Keratinocyte (primary cell): ENCODE measurements around the gene TBCA. TPM values are rescaled to one million over a fixed set of nuclear protein-coding genes. Genes with fewer than 3 reads are reported as not detected.

Experiments used
- DNase-seq: peaks from one replicate; pipeline ENCODE4 v3.0.0-alpha.2; 2011; ENCODE audit warnings: low read depth, missing footprints, low spot score
- FAIRE-seq: peaks from 2 replicates; lab custom pipeline; 2011; peaks lifted over from hg19 to GRCh38; lab: Jason Lieb, UNC
- H2AFZ ChIP-seq: 2 replicates; pipeline ENCODE4 v1.6.0; 2012; ENCODE audit warnings: low read length, control low read depth, inconsistent platforms; ENCODE audit not compliant: control insufficient read depth
- H3K27ac ChIP-seq: 2 replicates; pipeline ENCODE4 v1.5.1; 2011; ENCODE audit warnings: low read length; ENCODE audit not compliant: control insufficient read depth, insufficient read depth
- H3K27me3 ChIP-seq: 3 replicates; pipeline ENCODE4 v1.6.0; 2011; ENCODE audit warnings: low read length; ENCODE audit not compliant: control insufficient read depth, insufficient read depth; ENCODE audit errors: extremely low read depth
- H3K36me3 ChIP-seq, 2 experiments: 2 replicates in 1 of 2; 3 replicates in 1 of 2; pipeline ENCODE4 v1.5.1; 2011; ENCODE audit warnings: low read length in 2 of 2, mild to moderate bottlenecking in 1 of 2; ENCODE audit not compliant: control insufficient read depth in 2 of 2, insufficient read depth in 2 of 2; ENCODE audit errors: extremely low read depth in 1 of 2
- H3K4me1 ChIP-seq: 3 replicates; pipeline ENCODE4 v1.5.1; 2011; ENCODE audit warnings: low read length; ENCODE audit not compliant: control insufficient read depth, insufficient read depth; ENCODE audit errors: extremely low read depth
- H3K4me2 ChIP-seq: 3 replicates; pipeline ENCODE4 v1.6.0; 2011; ENCODE audit warnings: low read depth, low read length; ENCODE audit not compliant: control insufficient read depth, insufficient read depth; ENCODE audit errors: extremely low read depth
- H3K4me3 ChIP-seq, 3 experiments: fragments of 200-600 bp in 1 of 3; sonication (generic) in 1 of 3; 2 replicates in 2 of 3; 3 replicates in 1 of 3; pipeline ENCODE4 v1.5.1; 2011 to 2016; ENCODE audit warnings: low read length in 3 of 3, mild to moderate bottlenecking in 3 of 3, control low read depth in 2 of 3, inconsistent platforms in 1 of 3, low read depth in 1 of 3, mixed read lengths in 1 of 3, mixed run types in 1 of 3, moderate library complexity in 1 of 3; ENCODE audit not compliant: control insufficient read depth in 2 of 3, insufficient read depth in 2 of 3; ENCODE audit errors: extremely low read depth in 1 of 3
- H3K79me2 ChIP-seq: 2 replicates; pipeline ENCODE4 v1.6.0; 2012; ENCODE audit warnings: low read length; ENCODE audit not compliant: control insufficient read depth, insufficient read depth
- H3K9ac ChIP-seq: 3 replicates; pipeline ENCODE4 v1.6.0; 2011; ENCODE audit warnings: low read length; ENCODE audit not compliant: control insufficient read depth, insufficient read depth; ENCODE audit errors: extremely low read depth
- H3K9me1 ChIP-seq: 3 replicates; pipeline ENCODE4 v1.6.0; 2011; ENCODE audit warnings: low read length; ENCODE audit not compliant: control insufficient read depth, insufficient read depth; ENCODE audit errors: extremely low read depth
- H3K9me3 ChIP-seq: 2 replicates; pipeline ENCODE4 v1.5.1; 2012; ENCODE audit warnings: low read depth, low read length; ENCODE audit not compliant: control insufficient read depth
- H4K20me1 ChIP-seq: 3 replicates; pipeline ENCODE4 v1.6.0; 2011; ENCODE audit warnings: low read length; ENCODE audit not compliant: control insufficient read depth, insufficient read depth; ENCODE audit errors: extremely low read depth
- CTCF ChIP-seq, 3 experiments: IDR thresholded peaks in 1 of 3; conservative IDR thresholded peaks in 1 of 3; optimal IDR thresholded peaks in 1 of 3; 2 replicates in 2 of 3; 3 replicates in 1 of 3; pipeline versions ENCODE3 to v1.5.1; 2011; ENCODE audit warnings: low read length in 3 of 3, mild to moderate bottlenecking in 3 of 3, moderate library complexity in 2 of 3, control low read depth in 1 of 3, inconsistent platforms in 1 of 3; ENCODE audit not compliant: insufficient read depth in 2 of 3; ENCODE audit errors: extremely low read depth in 1 of 3
- EZH2 ChIP-seq: IDR thresholded peaks from one replicate; pipeline ENCODE4 v1.6.1; 2012; ENCODE audit warnings: inconsistent platforms, mild to moderate bottlenecking, low read length, moderate library complexity
- dilution Hi-C: fragments of 300-500 bp; cut with MboI; formaldehyde crosslinking; loops from one replicate; pipeline ENCODE4 v1.7.0; 2020; ENCODE audit warnings: low sequenced_read_pairs; ENCODE audit not compliant: extremely low pct_ligation_motif_present
- polyA plus RNA-seq, 5 experiments: library from polyadenylated mRNA; depleted of rRNA in 3 of 5; stranded (reverse) in 3 of 5; stranded (forward) in 1 of 5; unstranded in 1 of 5; fragments of >200 nt; gene quantifications; 1 replicate in 1 of 5; 2 replicates in 3 of 5; 3 replicates in 1 of 5; pipeline versions ENCODE4 v1.2.1 to v1.2.3, GENCODE V29; 2011 to 2012; ENCODE audit warnings: missing spikeins in 2 of 5, low read depth in 1 of 5, low replicate concordance in 1 of 5

TBCA gene
- polyA plus RNA-seq, 1 donor (not counting 4 experiments of a cell fraction or from before 2014, with no cell fraction given), result 225 TPM

GRCh38 chr5:77768978-77769377 lies 7.2 kb downstream of the TBCA start:
- H3K36me3 ChIP-seq, result peaks cover 8% of the 10 kb centered on the region in 2 experiments
- peaks cover 17% of the 10 kb centered on the region for H4K20me1 ChIP-seq
- no peak overlapping the region for H3K27ac ChIP-seq
- H3K27me3 ChIP-seq, result no peaks in the 10 kb centered on the region
- dilution Hi-C loops, result no loop called here
- peaks cover 21% of the 10 kb centered on the region for H3K4me1 ChIP-seq
- H3K79me2 ChIP-seq, result peaks cover 94% of the 10 kb centered on the region
- no peak overlapping the region for H3K4me3 ChIP-seq
- no peak for DNase-seq
- FAIRE-seq, result no peak
- H3K9ac ChIP-seq, result no peak overlapping the region
- H3K4me2 ChIP-seq, result no peak overlapping the region
- peaks cover 4% of the 10 kb centered on the region for H3K9me1 ChIP-seq
- no peak for TF ChIP-seq CTCF (optimal IDR thresholded peaks at IDR 0.05 in 1 of 3, IDR thresholded peaks at IDR 0.05 in 1 of 3, conservative IDR thresholded peaks at IDR 0.05 in 1 of 3; ENCODE audit: extremely low read depth in 1 of 3, insufficient read depth in 2 of 3, low read length in 3 of 3)
- no peak for TF ChIP-seq EZH2
- no peaks in the 10 kb centered on the region for H3K9me3 ChIP-seq
- no peak overlapping the region for H2AFZ ChIP-seq

GRCh38 chr5:77767301-77767700 lies 8.8 kb downstream of the TBCA start:
- Histone ChIP-seq H2AFZ (no peak overlapping the region), H3K36me3 (peaks cover 6 to 8% of the 10 kb centered on the region in 2 experiments), H3K27me3 (no peaks in the 10 kb centered on the region), H4K20me1 (peaks cover 14% of the 10 kb centered on the region), H3K4me1 (peaks cover 16% of the 10 kb centered on the region), H3K9me1 (peaks cover 4% of the 10 kb centered on the region), H3K9ac (no peak overlapping the region), H3K4me3 (no peak overlapping the region), H3K79me2 (peaks cover 91% of the 10 kb centered on the region), H3K9me3 (no peaks in the 10 kb centered on the region), H3K4me2 (no peak overlapping the region), H3K27ac (no peak overlapping the region)
- DNase-seq, result no peak
- TF ChIP-seq CTCF (optimal IDR thresholded peaks at IDR 0.05 in 1 of 3, IDR thresholded peaks at IDR 0.05 in 1 of 3, conservative IDR thresholded peaks at IDR 0.05 in 1 of 3; ENCODE audit: extremely low read depth in 1 of 3, insufficient read depth in 2 of 3, low read length in 3 of 3), result no peak
- no peak for TF ChIP-seq EZH2
- no peak for FAIRE-seq
- dilution Hi-C loops, result no loop called here
